HCT116 (cell line): ENCODE results near the gene TCF12. TPM values are rescaled to one million over a fixed set of nuclear protein-coding genes. Genes with fewer than 3 reads are reported as not detected.

Experiments used
- ATAC-seq: fragments of 200-7000 bp; cut with Tn5 transposase; 2 replicates; pipeline ENCODE4 v1.9.1; 2020; ENCODE audit warnings: mild to moderate bottlenecking, moderate library complexity
- BruUV-seq: library from RNA; stranded (reverse); fragments of 400-500 nt; replicated peaks from 2 replicates; lab custom pipeline; 2021; lab: Mats Ljungman, UMichigan
- CTCF ChIA-PET: fragments of 300-600 bp; sonication (Branson Sonifier 250); formaldehyde crosslinking; loops from one replicate; lab custom pipeline; 2021; ENCODE audit warnings: antibody characterized with exemption; lab: Charles Lee
- POLR2A ChIA-PET: fragments of 300-600, 350-600 bp; sonication (Branson Sonifier 250); formaldehyde crosslinking; loops from one replicate; lab custom pipeline; 2021; ENCODE audit warnings: antibody characterized with exemption; lab: Charles Lee
- RAD21 ChIA-PET, 2 experiments: fragments of 300-600 bp; sonication (Branson Sonifier 250); formaldehyde crosslinking; loops; one replicate each; lab custom pipeline; 2023; ENCODE audit warnings: low total read pairs in 2 of 2; ENCODE audit not compliant: uncharacterized antibody in 2 of 2, unreplicated experiment in 2 of 2, low non-redundant PET in 1 of 2; lab: Charles Lee
- DNase-seq: peaks from one replicate; pipeline ENCODE4 v3.0.0-alpha.2; 2010; ENCODE audit warnings: low read depth, low spot score
- H2AFZ ChIP-seq: fragments of 200-600 bp; shearing (Covaris generic), sonication (generic); 2 replicates; pipeline ENCODE4 v1.6.1; 2017; ENCODE audit warnings: low read depth, mixed run types, mixed read lengths, antibody characterized with exemption, low read length; ENCODE audit not compliant: poor library complexity, severe bottlenecking
- H3K27ac ChIP-seq: 2 replicates; pipeline ENCODE4 v1.5.1; 2012; ENCODE audit warnings: low read depth, low read length
- H3K27me3 ChIP-seq: fragments of 200-600 bp; sonication (generic); 2 replicates; pipeline ENCODE4 v1.6.1; 2016; ENCODE audit warnings: mixed run types, low read length, mixed read lengths; ENCODE audit not compliant: insufficient read depth
- H3K36me3 ChIP-seq, 2 experiments: fragments of 200-500 bp in 1 of 2; fragments of 200-600 bp in 1 of 2; sonication (Bioruptor generic) in 1 of 2; sonication (generic) in 1 of 2; 2 replicates each; pipeline versions ENCODE4 v1.5.1 to v1.6.1; 2014 to 2016; ENCODE audit warnings: low read length in 2 of 2, inconsistent platforms in 1 of 2, mixed read lengths in 1 of 2, mixed run types in 1 of 2; ENCODE audit not compliant: insufficient read depth in 2 of 2, control insufficient read depth in 1 of 2
- H3K4me1 ChIP-seq, 2 experiments: fragments of 200-600 bp in 1 of 2; sonication (generic) in 1 of 2; 2 replicates each; pipeline versions ENCODE4 v1.5.1 to v1.6.1; 2012 to 2017; ENCODE audit warnings: low read length in 2 of 2, inconsistent platforms in 1 of 2, mild to moderate bottlenecking in 1 of 2, mixed read lengths in 1 of 2, mixed run types in 1 of 2, moderate library complexity in 1 of 2; ENCODE audit not compliant: insufficient read depth in 2 of 2, control insufficient read depth in 1 of 2
- H3K4me2 ChIP-seq: fragments of 200-600 bp; sonication (generic); 2 replicates; pipeline ENCODE4 v1.6.1; 2017; ENCODE audit warnings: mixed run types, low read length, mixed read lengths
- H3K4me3 ChIP-seq, 2 experiments: fragments of 200-600 bp in 1 of 2; sonication (generic) in 1 of 2; replicated peaks in 1 of 2; 2 replicates each; pipeline ENCODE4 v1.5.1; 2011 to 2016; ENCODE audit warnings: low read length in 2 of 2, control low read depth in 1 of 2, low read depth in 1 of 2, mild to moderate bottlenecking in 1 of 2, mixed read lengths in 1 of 2, mixed run types in 1 of 2
- H3K79me2 ChIP-seq: fragments of 200-600 bp; sonication (generic); 2 replicates; pipeline ENCODE4 v1.6.1; 2017; ENCODE audit warnings: mild to moderate bottlenecking, mixed run types, low read length, moderate library complexity, mixed read lengths; ENCODE audit not compliant: insufficient read depth
- H3K9ac ChIP-seq: fragments of 200-600 bp; sonication (generic); 2 replicates; pipeline ENCODE4 v1.6.1; 2016; ENCODE audit warnings: low read length, mixed read lengths
- H3K9me2 ChIP-seq: fragments of 200-600 bp; sonication (generic), shearing (Covaris generic); 2 replicates; pipeline ENCODE4 v1.6.1; 2017; ENCODE audit warnings: mixed run types, mild to moderate bottlenecking, moderate library complexity; ENCODE audit not compliant: insufficient read depth
- H3K9me3 ChIP-seq, 2 experiments: fragments of 200-500 bp in 1 of 2; fragments of 200-600 bp in 1 of 2; sonication (Bioruptor generic) in 1 of 2; sonication (generic) in 1 of 2; 2 replicates each; pipeline ENCODE4 v1.6.1; 2014 to 2017; ENCODE audit warnings: low read length in 2 of 2, mixed read lengths in 2 of 2, inconsistent platforms in 1 of 2, low read depth in 1 of 2, mild to moderate bottlenecking in 1 of 2, mixed run types in 1 of 2, moderate library complexity in 1 of 2; ENCODE audit not compliant: control insufficient read depth in 1 of 2, insufficient read depth in 1 of 2
- H4K20me1 ChIP-seq: fragments of 200-600 bp; sonication (generic), shearing (Covaris generic); 2 replicates; pipeline ENCODE4 v1.6.1; 2017; ENCODE audit warnings: mixed run types, mild to moderate bottlenecking, moderate library complexity; ENCODE audit not compliant: insufficient read depth
- CBX3 ChIP-seq: IDR thresholded peaks from 2 replicates; pipeline ENCODE4 v1.6.1; 2012; ENCODE audit warnings: low read depth
- CTCF ChIP-seq, 3 experiments: fragments of 200-600 bp in 1 of 3; sonication (generic) in 1 of 3; IDR thresholded peaks in 2 of 3; conservative IDR thresholded peaks in 1 of 3; 2 replicates each; pipeline ENCODE4 v1.5.1; 2012 to 2017; ENCODE audit warnings: low read depth in 2 of 3, low read length in 2 of 3, antibody characterized with exemption in 1 of 3, borderline replicate concordance in 1 of 3, control low read depth in 1 of 3, mild to moderate bottlenecking in 1 of 3, mixed read lengths in 1 of 3, mixed run types in 1 of 3, moderate library complexity in 1 of 3; ENCODE audit not compliant: insufficient read depth in 1 of 3
- EZH2phosphoT487 ChIP-seq: fragments of 200-600 bp; IDR thresholded peaks from 2 replicates; pipeline ENCODE4 v1.6.1; 2018; ENCODE audit warnings: antibody characterized with exemption, borderline replicate concordance
- JUND ChIP-seq: IDR thresholded peaks from 2 replicates; pipeline ENCODE4 v1.6.1; 2012
- MAX ChIP-seq: IDR thresholded peaks from 2 replicates; pipeline ENCODE4 v1.6.1; 2012
- POLR2A ChIP-seq: IDR thresholded peaks from 2 replicates; pipeline ENCODE4 v1.7.0; 2011; ENCODE audit warnings: borderline replicate concordance; ENCODE audit not compliant: insufficient read depth, insufficient read length; ENCODE audit errors: extremely low read depth
- RAD21 ChIP-seq: IDR thresholded peaks from 2 replicates; pipeline ENCODE4 v1.6.1; 2012; ENCODE audit warnings: low read depth, mild to moderate bottlenecking
- SIN3A ChIP-seq: IDR thresholded peaks from 2 replicates; pipeline ENCODE4 v1.6.1; 2012; ENCODE audit warnings: low read depth
- SRF ChIP-seq: IDR thresholded peaks from 2 replicates; pipeline ENCODE4 v1.6.1; 2012; ENCODE audit warnings: low read depth
- TCF7L2 ChIP-seq: IDR thresholded peaks from 2 replicates; pipeline ENCODE4 v1.7.0; 2011; ENCODE audit warnings: borderline replicate concordance, inconsistent platforms; ENCODE audit not compliant: insufficient read depth, insufficient read length; ENCODE audit errors: extremely low read depth
- YY1 ChIP-seq: IDR thresholded peaks from 2 replicates; pipeline ENCODE4 v1.6.1; 2011; ENCODE audit warnings: low read length, low read depth, moderate library complexity, mild to moderate bottlenecking; ENCODE audit not compliant: insufficient replicate concordance; ENCODE audit errors: extremely low read depth
- ZBTB33 ChIP-seq: IDR thresholded peaks from 2 replicates; pipeline ENCODE4 v1.6.1; 2011; ENCODE audit warnings: mild to moderate bottlenecking, low read length, moderate library complexity; ENCODE audit not compliant: insufficient replicate concordance; ENCODE audit errors: extremely low read depth
- ZFX ChIP-seq: fragments of 450-650 bp; IDR thresholded peaks from 2 replicates; pipeline ENCODE4 v1.6.1; 2017
- intact Hi-C: fragments of 100-400 bp; cut with micrococcal nuclease; formaldehyde crosslinking; loops from 2 replicates; pipeline ENCODE4 v1.10.0; 2022
- total RNA-seq: library from RNA; stranded (reverse); gene quantifications from one replicate; pipeline ENCODE4 v1.2.1, GENCODE V29; 2021; ENCODE audit not compliant: unreplicated experiment

The TCF12 gene
- total RNA-seq, 1 experiment from 2014 or later: 71.6 TPM

- Histone ChIP-seq H3K4me1 (peaks cover 8 to 9% of the 10 kb centered on the region in 2 experiments; a peak in 3 of 4 replicates), H3K79me2 (no peaks in the 10 kb centered on the region), H3K36me3 (no peaks in the 10 kb centered on the region), H4K20me1 (no peaks in the 10 kb centered on the region; the same call in 1 of the 2 replicates), H2AFZ (no peak overlapping the region), H3K4me2 (no peak overlapping the region), H3K9ac (no peak overlapping the region), H3K27me3 (no peaks in the 10 kb centered on the region), H3K9me2 (no peaks in the 10 kb centered on the region), H3K4me3 (no peak overlapping the region), H3K9me3 (no peaks in the 10 kb centered on the region), H3K27ac (no peak overlapping the region)
- peak; percentile 74 for ATAC-seq
- no TSS peak for BruUV-seq
- intact Hi-C loops: loop anchor here (1.0 to 5.0 kb wide), 2 partner anchors 393 to 717 kb away; no protein-coding TSS in a partner anchor
- ChIA-PET POLR2A (no interaction called here), RAD21 (interaction anchor here (0.6 to 0.9 kb wide), 2 partner anchors 67 to 69 kb away, joined by 3 read pairs; no protein-coding TSS in a partner anchor), CTCF (interaction anchor here (0.9 to 3.2 kb wide), 4 partner anchors 67 to 393 kb away, joined by 3 to 29 read pairs (median 6); no protein-coding TSS in a partner anchor)
- DNase-seq: peak; percentile 21
- peak in 2 of 3 experiments; percentile 41 to 55; a peak in 3 of 6 replicates for TF ChIP-seq CTCF (IDR thresholded peaks at IDR 0.05 in 2 of 3, conservative IDR thresholded peaks at IDR 0.05 in 1 of 3; ENCODE audit: borderline replicate concordance in 1 of 3, insufficient read depth in 1 of 3, low read depth in 2 of 3, low read length in 2 of 3)
- no peak for TF ChIP-seq YY1
- TF ChIP-seq SRF: no peak
- TF ChIP-seq SIN3A: no peak
- no peak for TF ChIP-seq POLR2A
- TF ChIP-seq RAD21: peak; percentile 74
These were observed 295.4 kb downstream of the TCF12 start for GRCh38 chr15:57213862-57214261.

- ChIA-PET POLR2A (no interaction called here), RAD21 (no interaction called here), CTCF (interaction anchor here (0.8 kb wide), 1 partner anchor 304 kb away, joined by 3 read pairs; no protein-coding TSS in a partner anchor)
- H3K79me2 ChIP-seq: no peaks in the 10 kb centered on the region
- no TSS peak for BruUV-seq
- no peaks in the 10 kb centered on the region for H3K9me3 ChIP-seq
- H3K9ac ChIP-seq: no peak overlapping the region
- ATAC-seq: no peak
- H4K20me1 ChIP-seq: no peaks in the 10 kb centered on the region; the same call in 1 of the 2 replicates
- no peak overlapping the region for H2AFZ ChIP-seq
- H3K27ac ChIP-seq: no peak overlapping the region
- intact Hi-C loops: no loop called here
- H3K36me3 ChIP-seq: no peaks in the 10 kb centered on the region
- H3K9me2 ChIP-seq: no peaks in the 10 kb centered on the region
- H3K4me2 ChIP-seq: no peak overlapping the region
- H3K4me1 ChIP-seq: peaks cover 8 to 9% of the 10 kb centered on the region in 2 experiments; a peak in 3 of 4 replicates
- H3K27me3 ChIP-seq: no peaks in the 10 kb centered on the region
- H3K4me3 ChIP-seq: no peak overlapping the region
- no peak for DNase-seq
- TF ChIP-seq EZH2phosphoT487: no peak
- TF ChIP-seq ZBTB33: no peak
- no peak for TF ChIP-seq POLR2A
- no peak for TF ChIP-seq TCF7L2
- no peak for TF ChIP-seq JUND
- TF ChIP-seq MAX: no peak
- TF ChIP-seq CBX3: no peak
- TF ChIP-seq ZFX: no peak
- no peak for TF ChIP-seq RAD21
These were observed 296.9 kb downstream of the TCF12 start for GRCh38 chr15:57215326-57215725.
